HG02623 (cell line): Measurements from ENCODE around the gene LRP1B.

ENCODE experiments used
- ATAC-seq: cut with Tn5 transposase; IDR thresholded peaks from one replicate; pipeline ENCODE4 v1.9.1; 2021; ENCODE audit warnings: moderate library complexity; ENCODE audit not compliant: unreplicated experiment

Gene LRP1B

DNA sequence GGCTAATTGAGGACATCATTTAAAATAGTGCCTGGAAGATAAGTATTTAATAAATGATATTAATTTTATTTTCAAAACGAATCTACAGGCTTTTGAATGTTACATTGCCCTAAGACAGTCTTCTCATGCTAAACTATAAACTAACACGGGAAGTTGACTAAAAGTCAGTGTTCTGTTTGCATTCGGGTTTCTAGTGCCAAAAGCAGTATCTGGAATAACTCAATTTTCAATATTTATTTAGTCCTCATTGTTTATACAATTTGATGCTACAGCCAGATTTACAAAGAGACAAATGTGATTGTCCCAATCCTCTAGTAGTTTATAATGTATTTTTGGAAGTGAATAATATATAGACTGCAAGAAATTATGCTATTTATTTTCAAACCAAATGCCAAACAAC is 429.2 kb downstream of the LRP1B start:
- no peak for ATAC-seq

DNA sequence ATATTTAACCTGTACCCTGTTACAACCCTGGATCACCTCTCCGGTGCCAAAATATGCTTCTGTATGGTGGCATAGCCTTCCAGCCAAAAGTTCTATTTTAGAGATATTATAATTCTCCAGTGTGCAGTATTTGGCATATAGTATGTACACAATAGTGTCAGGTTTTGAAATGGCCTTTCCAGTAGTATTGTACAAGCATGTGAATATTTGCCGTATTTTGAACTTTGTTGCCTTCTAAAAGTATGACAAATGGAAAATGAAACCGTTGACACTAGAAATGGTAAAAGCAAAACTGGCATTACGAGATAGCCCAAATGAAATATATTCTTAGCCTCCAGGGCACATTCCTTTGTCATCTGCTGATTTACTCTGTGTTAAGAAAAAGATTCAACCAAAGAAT is 431.2 kb downstream of the LRP1B start:
- ATAC-seq, result no peak

DNA sequence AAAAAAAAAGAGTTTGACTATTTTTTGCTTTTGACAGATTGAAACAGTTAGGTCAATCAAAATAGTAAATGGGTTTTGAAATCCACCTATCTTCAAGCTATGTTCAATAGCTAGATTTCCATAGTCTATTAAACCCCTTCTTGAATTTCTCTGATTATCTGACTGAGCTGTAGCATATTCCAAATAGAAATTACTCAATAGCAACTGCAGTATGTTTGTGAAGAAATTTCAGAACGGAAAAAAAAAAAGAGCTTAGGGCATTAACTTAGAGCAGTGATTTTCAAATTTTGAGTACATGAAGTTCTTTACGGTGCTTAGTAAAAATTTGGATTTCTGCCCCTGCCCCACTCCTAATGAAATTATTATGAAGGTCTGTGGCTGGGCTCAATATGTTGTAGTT is 432.3 kb downstream of the LRP1B start:
- no peak for ATAC-seq

DNA sequence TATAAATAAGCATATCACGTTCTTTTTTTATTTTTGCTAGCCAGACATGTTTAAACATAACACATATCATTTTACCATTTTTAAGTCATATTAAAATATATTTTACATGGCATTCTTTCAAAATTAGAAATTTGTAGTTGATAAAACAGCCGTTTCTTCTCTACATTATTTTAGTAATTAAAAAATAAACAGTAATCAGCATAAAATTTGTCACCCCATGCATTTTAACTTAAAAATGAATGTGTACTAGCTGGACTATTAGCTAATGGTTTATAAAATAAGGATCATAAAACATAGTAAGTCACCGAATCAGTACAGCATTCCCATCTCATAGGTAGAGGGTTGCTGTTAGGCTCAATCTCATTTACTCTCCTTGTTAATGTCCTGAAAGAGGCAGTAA is 433.8 kb downstream of the LRP1B start:
- no peak for ATAC-seq

DNA sequence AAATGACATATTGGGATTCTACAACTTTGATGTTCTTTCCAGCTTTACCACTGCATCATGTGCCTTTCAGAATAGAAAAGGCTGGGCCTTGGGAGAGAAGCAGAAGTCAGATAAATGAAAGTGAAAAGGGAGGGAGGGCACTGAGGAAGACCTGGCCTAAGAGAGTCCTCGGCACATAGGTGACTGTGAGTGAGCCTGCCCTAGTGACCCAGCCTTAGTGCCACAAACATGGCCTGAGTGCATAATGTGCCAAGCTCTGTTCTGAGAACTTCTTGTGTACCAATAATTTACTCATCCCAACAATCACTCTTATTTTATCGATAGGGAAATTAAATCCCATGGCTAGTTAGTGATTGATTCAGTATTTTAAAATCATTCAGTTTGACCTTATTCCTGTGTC is 436.6 kb downstream of the LRP1B start:
- ATAC-seq, result no peak

DNA sequence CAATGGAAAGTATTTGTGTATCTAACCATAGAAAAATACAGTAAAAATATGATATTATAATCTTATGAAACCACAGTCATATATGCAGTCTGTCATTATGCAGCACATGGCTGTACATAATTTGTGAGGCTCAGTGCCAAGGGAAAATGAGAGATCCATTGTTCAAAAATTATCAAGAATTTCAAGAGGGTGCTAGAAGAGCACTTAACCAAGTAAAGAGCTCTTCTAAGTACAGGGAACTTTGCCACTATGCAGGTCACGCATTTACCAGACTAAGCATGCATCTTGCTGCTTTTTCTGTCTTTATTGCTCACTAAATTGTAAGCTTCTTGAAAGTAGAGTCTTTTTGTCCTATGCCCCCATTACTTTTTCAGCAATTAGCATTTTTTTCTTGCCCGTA is 438.0 kb downstream of the LRP1B start:
- ATAC-seq, result no peak

DNA sequence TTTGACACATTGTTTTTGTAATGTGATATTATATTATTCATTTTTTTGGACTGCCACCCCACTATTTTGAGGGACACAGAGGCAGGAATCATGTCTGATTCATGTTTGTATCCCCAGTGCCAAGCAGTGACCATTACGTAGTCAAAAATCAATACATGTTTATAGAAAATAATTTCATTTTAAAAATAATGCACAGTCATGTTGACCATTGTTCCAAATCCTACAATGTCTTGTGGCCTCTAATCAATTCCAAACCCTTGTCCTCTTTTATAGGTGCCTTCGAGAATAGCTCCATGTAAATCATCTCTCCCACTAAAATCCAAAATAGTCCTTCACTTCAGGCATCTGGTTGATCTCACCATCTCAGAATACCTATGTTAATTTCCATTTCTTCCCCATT is 454.7 kb downstream of the LRP1B start:
- no peak for ATAC-seq

DNA sequence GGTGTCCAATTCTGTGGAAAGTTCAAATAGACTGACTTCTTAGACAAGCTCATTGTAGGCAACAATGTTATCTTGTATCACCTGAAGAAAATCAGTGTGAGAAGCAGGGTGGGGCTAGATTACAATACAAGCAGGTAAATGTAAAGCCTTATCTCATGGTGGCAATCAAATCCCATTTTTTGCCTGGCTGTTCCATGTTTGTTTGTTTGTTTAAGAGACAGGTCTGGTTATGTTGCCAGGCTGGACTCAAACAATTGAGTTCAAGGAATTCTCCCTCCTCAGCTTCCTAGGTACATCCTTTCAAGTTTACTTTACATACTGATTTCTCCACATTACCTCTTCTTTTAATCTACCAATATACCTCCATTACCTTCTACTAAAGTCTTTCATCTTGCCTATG is 464.6 kb downstream of the LRP1B start:
- ATAC-seq, result no peak

DNA sequence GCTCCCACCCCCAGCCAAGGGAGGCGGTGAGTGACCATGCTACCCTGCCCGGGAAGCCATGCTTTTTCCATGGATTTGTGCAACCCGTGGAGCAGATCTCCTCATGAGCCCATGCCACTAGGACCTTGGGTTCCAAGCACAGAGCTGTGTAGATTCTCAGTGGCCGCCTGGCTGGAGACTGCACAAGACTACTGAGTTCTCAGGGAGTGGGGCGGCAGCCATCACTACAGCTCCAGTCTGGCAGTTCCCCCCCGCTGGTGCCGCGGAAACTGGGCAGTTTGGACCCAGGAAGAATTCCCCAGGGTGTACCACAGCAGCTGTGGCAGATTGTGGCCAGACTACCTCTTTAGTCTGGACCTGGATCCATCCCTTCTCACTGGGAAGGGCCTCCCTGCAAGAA is 470.6 kb downstream of the LRP1B start:
- ATAC-seq, result no peak

DNA sequence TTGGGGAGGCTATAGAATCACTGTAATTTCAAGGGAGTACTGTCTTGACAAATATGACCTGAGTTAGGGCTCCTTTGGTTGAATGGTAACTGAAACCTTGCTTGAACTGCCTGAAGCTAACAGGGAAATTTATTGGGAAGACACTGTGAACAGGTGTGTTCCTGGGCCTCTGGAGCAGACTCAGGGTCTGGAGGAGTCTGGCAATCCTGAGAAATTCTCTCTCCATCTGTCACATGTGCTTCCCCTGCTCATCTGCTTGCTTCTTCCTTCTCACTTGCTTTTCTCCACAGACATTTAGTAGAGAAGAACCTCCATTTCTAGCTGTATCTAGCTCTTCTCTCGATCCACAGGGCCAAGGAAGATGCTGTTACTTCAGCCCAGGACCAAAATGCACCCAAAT is 476.5 kb downstream of the LRP1B start:
- ATAC-seq, result no peak

DNA sequence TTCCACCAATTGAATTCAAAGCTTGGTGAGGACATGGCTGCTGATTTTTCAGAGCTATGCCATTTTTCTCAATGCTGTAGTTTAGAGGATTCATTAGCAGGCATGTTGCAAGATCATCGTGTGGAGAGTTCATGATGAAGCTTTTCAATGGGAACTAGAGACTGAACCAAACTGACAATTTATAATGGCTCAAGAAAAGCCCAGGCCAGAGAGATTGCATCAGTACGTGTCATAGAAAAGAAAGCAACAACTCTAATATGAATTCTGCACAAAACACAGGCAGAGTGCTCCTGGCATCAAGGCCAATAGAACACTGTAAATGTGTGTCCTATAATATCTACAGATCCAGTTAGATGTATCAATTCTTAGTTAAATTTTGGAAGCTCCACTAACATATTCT is 477.6 kb downstream of the LRP1B start:
- ATAC-seq, result no peak

DNA sequence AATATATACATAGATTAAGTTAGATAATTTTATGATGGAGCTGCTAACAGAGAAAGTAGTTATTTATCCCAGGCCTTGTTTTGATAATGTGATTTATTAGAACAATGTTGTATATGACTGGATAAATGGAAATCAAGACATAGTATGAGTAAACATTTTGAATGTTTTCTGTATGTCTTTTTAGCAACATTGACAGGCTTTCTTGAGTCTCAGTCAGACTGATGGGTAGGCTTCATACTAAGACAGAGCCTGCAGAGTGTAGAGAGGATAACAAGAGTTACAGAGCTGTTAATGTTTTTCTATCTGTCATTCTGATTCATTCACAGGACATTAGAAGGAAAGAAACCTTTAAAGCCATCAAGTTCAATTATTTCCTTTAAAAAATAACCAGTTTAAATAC is 478.5 kb downstream of the LRP1B start:
- no peak for ATAC-seq

DNA sequence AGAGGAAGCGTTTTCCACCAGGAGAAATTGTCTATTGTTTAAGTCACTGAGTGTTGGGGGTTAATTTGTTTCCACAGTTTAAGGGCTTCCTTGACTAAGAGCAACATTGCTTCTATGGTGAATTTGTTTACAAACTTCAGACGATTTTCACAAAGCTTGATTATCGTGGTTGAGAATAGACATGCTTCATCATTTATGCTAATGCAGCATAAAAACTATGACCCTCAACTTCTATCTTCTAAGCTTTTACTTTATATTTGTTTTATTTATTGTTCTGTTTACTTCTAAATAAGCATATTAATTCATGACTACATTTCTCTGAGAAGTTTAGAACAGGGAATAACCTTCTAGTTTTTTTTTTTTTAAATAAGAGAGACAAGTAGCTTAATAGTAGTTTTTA is 483.5 kb downstream of the LRP1B start:
- no peak for ATAC-seq

DNA sequence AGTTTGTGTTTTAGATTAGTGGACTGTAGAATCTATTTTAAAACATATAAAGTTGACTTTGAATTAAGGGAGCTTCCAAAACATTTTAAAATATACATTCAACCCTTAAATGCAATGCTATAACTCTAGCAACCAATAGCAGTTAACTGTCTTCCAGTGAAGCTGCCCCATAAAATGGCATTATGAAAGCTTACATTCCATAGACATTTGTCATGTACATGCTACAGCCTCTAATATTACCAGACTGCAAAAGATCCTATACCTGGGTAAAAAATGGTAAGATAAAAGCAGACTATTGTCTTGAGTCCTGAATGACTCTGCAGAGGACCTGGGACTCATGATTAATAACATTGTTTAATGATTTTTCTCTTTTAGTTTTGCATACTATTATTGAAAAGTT is 489.4 kb downstream of the LRP1B start:
- no peak for ATAC-seq

DNA sequence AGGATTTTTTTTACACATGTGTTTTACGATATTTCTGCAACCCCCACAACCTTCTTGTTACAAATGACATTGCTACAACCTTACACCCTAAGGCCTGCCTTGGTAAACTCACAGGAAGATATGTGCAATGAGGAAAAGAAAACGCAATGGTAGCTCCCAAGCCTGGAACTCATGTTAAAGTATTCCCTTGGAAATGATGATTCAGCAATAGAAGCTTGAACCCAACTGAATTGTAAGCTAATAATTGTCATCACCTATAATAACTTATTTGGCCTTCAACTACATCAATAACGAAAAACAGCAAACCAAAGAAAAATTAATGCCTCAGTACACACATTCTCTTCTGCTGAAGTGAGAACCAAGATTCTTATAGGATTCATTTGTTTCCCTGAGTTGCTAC is 491.0 kb downstream of the LRP1B start:
- no peak for ATAC-seq

DNA sequence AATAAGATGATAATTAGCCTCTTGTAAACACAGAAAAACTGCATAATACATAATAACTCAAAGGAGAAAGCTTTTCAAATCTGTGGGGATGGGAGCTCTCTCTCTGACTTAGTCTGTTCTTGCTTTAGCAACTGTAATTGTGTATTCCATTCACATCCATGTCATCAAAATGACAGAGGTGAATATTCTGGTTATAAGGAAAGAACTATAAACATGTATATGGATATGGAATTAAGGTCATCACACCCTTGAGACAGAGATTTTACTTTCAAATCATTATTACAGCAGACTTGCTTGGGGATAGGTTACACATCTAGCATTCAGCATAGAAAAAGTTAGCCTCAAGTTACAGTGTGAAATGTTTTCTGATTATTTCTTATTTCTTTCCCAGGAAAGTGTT is 497.7 kb downstream of the LRP1B start:
- ATAC-seq, result no peak

DNA sequence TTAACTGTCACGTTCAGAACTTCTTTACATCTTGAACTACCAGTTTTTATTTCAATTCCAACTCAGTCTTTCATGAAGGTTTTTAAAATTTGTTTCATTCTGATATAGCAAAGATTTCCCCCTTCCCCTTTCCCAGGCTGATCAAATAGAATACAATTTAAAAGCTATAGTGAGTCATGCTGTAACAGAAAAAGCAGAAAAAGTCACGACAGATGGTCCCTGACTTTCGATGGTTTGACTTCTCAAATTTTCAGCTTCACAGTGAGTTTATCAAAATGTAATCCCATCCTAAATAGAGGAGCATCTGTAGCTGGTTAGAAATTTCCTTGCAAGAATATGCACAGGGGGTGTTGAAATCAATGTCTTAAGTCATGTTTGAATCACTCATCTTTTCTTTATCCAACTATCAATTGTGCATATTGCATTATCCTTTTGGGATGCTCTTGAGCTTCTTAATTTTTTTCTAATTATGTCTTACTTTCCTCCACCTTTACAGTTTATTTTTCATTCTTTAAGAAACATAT is 500.3 kb downstream of the LRP1B start:
- ATAC-seq, result no peak

DNA sequence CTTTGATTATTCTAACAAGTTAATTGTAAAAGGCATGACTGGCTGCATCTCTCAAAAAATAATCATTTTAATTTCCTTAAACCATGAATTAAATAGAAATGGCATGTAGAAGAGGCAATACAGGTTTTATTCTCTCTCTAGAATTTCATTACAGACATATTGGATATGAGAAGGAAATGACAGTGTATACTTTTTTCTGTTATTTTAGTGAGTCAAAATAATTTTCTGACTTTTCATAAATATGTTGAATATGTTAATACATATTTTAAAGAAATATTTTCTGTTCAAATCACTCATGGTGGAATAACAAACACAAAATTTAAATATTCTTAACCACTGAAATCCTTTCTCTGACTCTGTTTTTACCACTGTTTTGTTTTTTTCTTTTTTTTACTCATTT is 510.4 kb downstream of the LRP1B start:
- ATAC-seq, result no peak

DNA sequence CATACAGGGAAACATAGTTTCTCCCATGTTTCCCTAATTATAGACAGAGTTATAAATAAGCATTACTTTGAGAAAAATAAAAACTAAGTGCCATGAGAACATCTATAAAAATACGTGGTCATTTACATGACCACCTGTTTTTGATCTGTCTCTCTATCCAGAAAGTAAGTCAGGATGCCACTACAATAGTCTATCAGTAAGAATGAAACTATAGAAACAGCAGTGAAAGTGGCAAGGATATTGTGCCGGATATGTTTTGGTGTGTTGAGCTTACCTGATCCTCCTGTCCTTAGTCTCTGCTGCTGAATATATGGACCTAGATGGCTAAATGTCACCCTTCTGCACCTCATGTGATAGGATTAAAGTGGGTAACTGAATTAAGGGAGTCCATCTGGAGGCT is 512.4 kb downstream of the LRP1B start:
- ATAC-seq, result no peak

DNA sequence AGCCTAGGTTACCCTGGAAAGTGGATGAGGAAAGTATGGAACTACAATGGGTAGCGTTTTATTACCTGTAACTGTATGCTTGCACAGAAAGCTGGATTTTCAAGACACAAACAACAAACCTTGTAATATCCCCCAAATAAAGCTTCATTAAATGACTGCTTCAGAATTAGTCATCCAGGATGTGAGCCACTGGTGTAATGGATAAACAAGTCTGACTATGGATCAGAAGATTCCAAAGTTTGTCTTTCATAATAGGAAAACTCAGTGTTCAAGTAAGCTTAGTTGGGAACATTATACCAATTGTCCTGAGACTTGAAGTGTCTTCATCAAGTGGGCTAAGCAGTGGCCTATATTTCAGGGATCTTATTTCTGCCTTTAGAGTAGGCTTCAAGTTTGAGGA is 518.8 kb downstream of the LRP1B start:
- no peak for ATAC-seq

DNA sequence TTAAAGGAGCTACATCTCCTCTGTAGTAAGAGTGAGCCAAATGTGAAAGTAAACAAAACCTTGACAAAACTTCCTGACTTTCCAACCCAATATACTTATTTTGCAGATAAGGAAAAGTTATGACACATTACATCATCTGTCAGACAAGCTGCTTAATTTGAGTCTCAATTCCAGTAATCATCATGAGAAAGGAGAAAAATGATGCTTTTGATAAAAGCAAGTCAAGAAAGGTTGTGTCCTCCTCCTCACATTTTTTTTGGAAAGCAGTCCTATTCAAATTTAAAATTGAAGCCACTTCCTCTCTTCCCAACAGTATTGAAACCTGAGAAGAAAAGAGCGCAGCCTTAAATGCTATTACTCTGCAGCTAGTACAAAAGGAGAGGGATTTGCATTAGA is 519.6 kb downstream of the LRP1B start:
- ATAC-seq, result no peak

DNA sequence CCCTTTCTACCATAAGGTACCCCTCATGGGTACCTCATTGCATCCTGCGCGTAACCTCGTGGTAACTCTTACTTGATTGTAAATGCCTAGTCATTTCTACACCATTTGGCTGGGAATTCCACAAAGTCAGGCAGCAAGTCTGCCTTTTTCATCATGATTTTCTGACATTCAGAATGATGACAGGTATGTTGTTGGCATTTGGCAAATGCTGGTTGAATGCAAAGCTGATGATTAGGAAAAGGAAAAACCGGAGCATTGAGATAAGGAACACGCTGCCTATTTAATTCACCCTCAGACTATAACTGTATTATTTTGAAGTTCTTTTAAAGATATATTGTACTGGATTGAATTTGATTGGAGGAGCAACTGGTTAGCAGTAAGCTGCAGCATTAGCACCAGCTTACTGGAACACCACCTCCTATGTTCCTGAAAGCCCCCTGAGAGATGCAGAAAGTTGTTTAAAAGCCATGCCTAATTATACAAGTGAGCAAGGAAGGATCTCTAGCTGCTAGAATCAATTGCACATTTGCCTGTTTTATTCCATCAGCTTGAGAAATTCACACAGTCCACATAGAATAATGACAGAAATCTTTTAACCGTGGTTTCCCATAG is 520.1 kb downstream of the LRP1B start:
- ATAC-seq, result no peak

DNA sequence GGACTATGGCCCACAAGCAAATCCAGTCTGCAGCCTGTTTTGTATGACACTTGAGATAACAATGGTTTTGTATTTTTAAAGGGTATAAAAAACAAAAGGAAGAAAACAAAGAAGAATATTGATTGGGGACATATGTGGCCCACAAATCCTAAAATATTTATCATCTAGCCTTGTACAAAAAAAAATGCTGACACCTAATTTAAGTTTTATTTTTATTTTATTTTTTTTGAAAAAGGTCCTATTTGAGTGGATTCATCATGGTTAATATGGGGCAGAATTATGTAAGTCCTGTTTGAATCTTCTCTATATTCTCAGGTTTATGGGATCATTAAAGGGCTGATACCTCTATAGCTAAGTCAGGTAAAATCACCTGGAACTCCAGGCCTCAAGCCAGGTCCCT is 525.7 kb downstream of the LRP1B start:
- no peak for ATAC-seq
